Endodermal cell (in vitro differentiated cells): ENCODE results near the gene KRT72. TPM values are rescaled to one million over a fixed set of nuclear protein-coding genes. Genes with fewer than 3 reads are reported as not detected.

Experiments used
- DNase-seq: peaks from one replicate; pipeline ENCODE4 v3.0.0-alpha.2; 2017
- H3K27ac ChIP-seq: 2 replicates; pipeline ENCODE4 v1.5.1; 2013; ENCODE audit warnings: mild to moderate bottlenecking, low read depth, low read length, moderate library complexity
- H3K27me3 ChIP-seq: 2 replicates; pipeline ENCODE4 v1.6.1; 2013; ENCODE audit warnings: mild to moderate bottlenecking, low read length, moderate library complexity; ENCODE audit not compliant: insufficient read depth, control insufficient read depth, poor library complexity, severe bottlenecking
- H3K36me3 ChIP-seq: 2 replicates; pipeline ENCODE4 v1.7.0; 2013; ENCODE audit warnings: mild to moderate bottlenecking, low read length, moderate library complexity; ENCODE audit not compliant: control insufficient read depth, insufficient read depth
- H3K4me1 ChIP-seq: one replicate; pipeline ENCODE4 v1.7.0; 2013; ENCODE audit warnings: low read length; ENCODE audit not compliant: control insufficient read depth, insufficient read depth
- H3K4me3 ChIP-seq: 2 replicates; pipeline ENCODE4 v1.5.1; 2013; ENCODE audit warnings: mild to moderate bottlenecking, low read length, moderate library complexity
- H3K9ac ChIP-seq: 2 replicates; pipeline ENCODE4 v1.6.1; 2013; ENCODE audit warnings: mild to moderate bottlenecking, low read length, moderate library complexity; ENCODE audit not compliant: poor library complexity, severe bottlenecking; ENCODE audit errors: extremely low read depth
- H3K9me3 ChIP-seq: 2 replicates; pipeline ENCODE4 v1.6.1; 2013; ENCODE audit warnings: mild to moderate bottlenecking, low read length, moderate library complexity; ENCODE audit not compliant: control insufficient read depth
- H3K27ac Mint-ChIP-seq: 2 replicates; pipeline ENCODE4 v1.8.0; 2020; ENCODE audit warnings: mixed read lengths
- H3K27me3 Mint-ChIP-seq: 2 replicates; pipeline ENCODE4 v1.8.0; 2021; ENCODE audit warnings: mild to moderate bottlenecking, mixed read lengths; ENCODE audit not compliant: insufficient read depth
- H3K36me3 Mint-ChIP-seq: 2 replicates; pipeline ENCODE4 v1.8.0; 2020; ENCODE audit warnings: low read depth, mixed read lengths
- H3K4me1 Mint-ChIP-seq: 2 replicates; pipeline ENCODE4 v1.8.0; 2020; ENCODE audit warnings: mixed read lengths
- H3K4me3 Mint-ChIP-seq: 2 replicates; pipeline ENCODE4 v1.8.0; 2020; ENCODE audit warnings: mild to moderate bottlenecking, moderate library complexity, mixed read lengths
- H3K9me3 Mint-ChIP-seq: 2 replicates; pipeline ENCODE4 v1.8.0; 2020; ENCODE audit warnings: mild to moderate bottlenecking, mixed read lengths
- WGBS, 2 experiments: methylation state at CpG; one replicate each; pipeline versions ENCODE4 v1.1.5 to v1.1.7; 2013; ENCODE audit warnings: missing lambda C conversion rate in 2 of 2, mixed read lengths in 1 of 2; ENCODE audit not compliant: insufficient coverage in 1 of 2, insufficient read length in 1 of 2; 5-methylcytosine and 5-hydroxymethylcytosine counted together
- total RNA-seq, 2 donors: library from RNA; stranded (reverse); fragmentation: NEBNext Ultra II Directional in 1 of 2; extraction: Animal tissue kit (Norgen Biotek cat#: 25700) in 1 of 2; gene quantifications; 2 replicates in 1 of 2; 3 replicates in 1 of 2; pipeline ENCODE4 v1.2.1, GENCODE V29; 2021
- TF ChIP-seq, protein P1 (sequence below): fragments of 200-600 bp; sonication (generic); conservative IDR thresholded peaks from 2 replicates; pipeline ENCODE4 v1.5.0; 2021; ENCODE audit warnings: antibody characterized with exemption, mild to moderate bottlenecking

The KRT72 gene
- total RNA-seq, 2 donors from 2014 or later, result not detected

DNA sequence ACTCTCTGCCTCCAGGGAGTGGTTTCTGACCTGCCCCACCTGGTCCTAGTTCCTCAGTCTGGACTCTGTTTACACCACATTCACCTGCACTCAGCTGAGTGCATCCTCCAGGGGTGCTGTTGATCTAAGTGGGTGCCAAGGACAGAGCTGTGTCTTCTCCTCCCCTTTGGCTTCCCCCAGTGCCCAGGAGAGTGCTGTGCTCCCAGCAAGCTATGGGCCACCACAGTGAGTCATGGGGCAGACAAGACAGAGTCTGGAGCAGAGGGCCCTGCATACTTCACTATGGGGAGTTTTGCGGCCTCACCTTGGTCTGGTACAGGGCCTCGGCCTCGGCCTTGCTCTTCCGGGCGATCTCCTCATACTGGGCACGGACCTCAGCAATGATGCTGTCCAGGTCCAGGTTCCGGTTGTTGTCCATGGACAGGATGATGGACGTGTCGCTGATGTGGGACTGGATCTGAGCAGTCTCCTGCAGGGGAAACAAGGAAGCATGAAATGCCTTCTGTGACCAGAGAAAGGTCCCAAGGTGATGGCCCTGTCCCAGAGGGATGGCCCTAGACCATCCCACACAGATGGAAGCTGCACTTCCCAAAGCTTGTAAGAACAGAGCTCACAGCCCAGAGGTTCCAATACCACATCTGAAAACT is 12.2 kb upstream of the KRT72 start:
- H3K36me3 ChIP-seq, result no peaks in the 10 kb centered on the region
- Mint-ChIP-seq H3K27ac (no peak overlapping the region), H3K27me3 (peaks cover 99% of the 10 kb centered on the region), H3K36me3 (no peaks in the 10 kb centered on the region), H3K4me1 (peaks cover 10% of the 10 kb centered on the region), H3K9me3 (no peaks in the 10 kb centered on the region), H3K4me3 (no peak overlapping the region)
- H3K27ac ChIP-seq, result no peak overlapping the region
- DNase-seq, result peak; percentile 47
- H3K4me1 ChIP-seq, result peaks cover 20% of the 10 kb centered on the region
- peaks cover 67% of the 10 kb centered on the region for H3K27me3 ChIP-seq
- 92 to 97% methylated on average over 9 of the region's 9 CpGs for WGBS, 2 experiments
- no peak overlapping the region for H3K4me3 ChIP-seq
- TF ChIP-seq, protein P1, sequence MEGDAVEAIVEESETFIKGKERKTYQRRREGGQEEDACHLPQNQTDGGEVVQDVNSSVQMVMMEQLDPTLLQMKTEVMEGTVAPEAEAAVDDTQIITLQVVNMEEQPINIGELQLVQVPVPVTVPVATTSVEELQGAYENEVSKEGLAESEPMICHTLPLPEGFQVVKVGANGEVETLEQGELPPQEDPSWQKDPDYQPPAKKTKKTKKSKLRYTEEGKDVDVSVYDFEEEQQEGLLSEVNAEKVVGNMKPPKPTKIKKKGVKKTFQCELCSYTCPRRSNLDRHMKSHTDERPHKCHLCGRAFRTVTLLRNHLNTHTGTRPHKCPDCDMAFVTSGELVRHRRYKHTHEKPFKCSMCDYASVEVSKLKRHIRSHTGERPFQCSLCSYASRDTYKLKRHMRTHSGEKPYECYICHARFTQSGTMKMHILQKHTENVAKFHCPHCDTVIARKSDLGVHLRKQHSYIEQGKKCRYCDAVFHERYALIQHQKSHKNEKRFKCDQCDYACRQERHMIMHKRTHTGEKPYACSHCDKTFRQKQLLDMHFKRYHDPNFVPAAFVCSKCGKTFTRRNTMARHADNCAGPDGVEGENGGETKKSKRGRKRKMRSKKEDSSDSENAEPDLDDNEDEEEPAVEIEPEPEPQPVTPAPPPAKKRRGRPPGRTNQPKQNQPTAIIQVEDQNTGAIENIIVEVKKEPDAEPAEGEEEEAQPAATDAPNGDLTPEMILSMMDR, result peak; percentile 11
- no peak overlapping the region for H3K9ac ChIP-seq
- H3K9me3 ChIP-seq, result no peaks in the 10 kb centered on the region

- Mint-ChIP-seq H3K27me3 (peaks cover 99% of the 10 kb centered on the region), H3K9me3 (no peaks in the 10 kb centered on the region), H3K27ac (no peak overlapping the region), H3K4me3 (no peak overlapping the region), H3K36me3 (no peaks in the 10 kb centered on the region), H3K4me1 (peaks cover 10% of the 10 kb centered on the region)
- Histone ChIP-seq H3K36me3 (no peaks in the 10 kb centered on the region), H3K27me3 (peaks cover 65% of the 10 kb centered on the region), H3K27ac (no peak overlapping the region), H3K9me3 (no peaks in the 10 kb centered on the region), H3K4me1 (peaks cover 20% of the 10 kb centered on the region), H3K4me3 (peak overlapping the region; percentile 24), H3K9ac (no peak overlapping the region)
- TF ChIP-seq, protein P1, result peak; percentile 44
- WGBS, 2 experiments, result 65 to 81% methylated on average over 4 to 5 of the region's 5 CpGs
- peak; percentile 56 for DNase-seq
These were observed 11.4 kb upstream of the KRT72 start for GRCh38 chr12:52612431-52613383.

GRCh38 chr12:52611080-52611468 is 9.8 kb upstream of the KRT72 start:
- H3K27ac ChIP-seq, result no peak overlapping the region
- TF ChIP-seq, protein P1, result no peak
- no peaks in the 10 kb centered on the region for H3K9me3 ChIP-seq
- H3K9ac ChIP-seq, result no peak overlapping the region
- no peaks in the 10 kb centered on the region for H3K9me3 Mint-ChIP-seq
- no peak overlapping the region for H3K4me3 ChIP-seq
- no peak overlapping the region for H3K4me3 Mint-ChIP-seq
- H3K27ac Mint-ChIP-seq, result no peak overlapping the region
- WGBS, 2 experiments, result 96% methylated on average over 3 to 6 of the region's 6 CpGs
- H3K4me1 Mint-ChIP-seq, result peaks cover 10% of the 10 kb centered on the region
- DNase-seq, result peak; percentile 32
- peaks cover 16% of the 10 kb centered on the region for H3K4me1 ChIP-seq
- no peaks in the 10 kb centered on the region for H3K36me3 Mint-ChIP-seq
- no peaks in the 10 kb centered on the region for H3K36me3 ChIP-seq
- H3K27me3 Mint-ChIP-seq, result peaks cover 96% of the 10 kb centered on the region
- peaks cover 65% of the 10 kb centered on the region for H3K27me3 ChIP-seq
